GM03348 (cell line): ENCODE measurements around the gene IFNA4.
"Not testable (repeated sequence)": the region's sequence is repeated elsewhere in the genome, so short reads cannot be mapped to it uniquely, and the experiment has no call there.

Experiments
- DNase-seq: peaks from one replicate; pipeline ENCODE4 v3.0.0; 2012; ENCODE audit warnings: low spot score

IFNA4 gene

DNA sequence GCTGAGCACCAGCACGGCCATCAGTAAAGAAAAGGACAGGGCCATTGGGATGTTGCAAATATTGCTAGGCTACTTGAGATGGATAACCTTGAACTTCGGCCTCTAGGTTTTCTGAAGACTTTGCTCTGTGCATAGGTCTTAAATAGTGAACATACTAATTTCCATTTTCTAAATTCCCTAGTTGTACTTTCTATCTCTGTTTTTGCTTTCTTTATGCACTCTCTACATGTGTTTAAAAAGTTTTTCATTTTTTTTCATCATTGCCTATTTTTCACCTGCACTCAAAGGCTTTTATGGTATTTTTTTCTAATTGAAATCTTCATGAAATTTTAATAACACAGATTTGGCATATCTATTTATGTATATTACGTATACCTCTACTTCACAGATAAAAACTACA is at the start of gene IFNA4:
IFNA4 (minus strand) TSS at position 101 of the 400 bp plus-strand sequence; CDS start at position 45, 56 bp downstream.
- DNase-seq, result not testable (repeated sequence)

DNA sequence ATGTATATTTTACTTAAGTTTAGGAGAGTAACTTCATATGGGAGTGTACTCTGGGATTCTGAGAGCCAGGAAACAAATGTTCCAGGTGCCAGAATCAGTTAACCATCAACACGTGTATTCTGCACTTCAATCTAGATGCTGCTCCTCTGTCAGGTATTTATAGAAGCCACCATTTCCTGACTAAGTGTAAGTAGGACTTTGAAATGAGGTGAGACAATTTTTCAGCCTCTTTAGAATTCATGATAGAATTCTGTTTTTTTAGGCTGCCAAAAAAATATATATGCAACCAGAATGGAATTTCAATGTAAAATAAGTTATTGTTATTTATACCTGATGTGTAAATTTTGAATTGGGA is 49.0 kb upstream of the IFNA4 start:
- DNase-seq, result not testable (repeated sequence)

DNA sequence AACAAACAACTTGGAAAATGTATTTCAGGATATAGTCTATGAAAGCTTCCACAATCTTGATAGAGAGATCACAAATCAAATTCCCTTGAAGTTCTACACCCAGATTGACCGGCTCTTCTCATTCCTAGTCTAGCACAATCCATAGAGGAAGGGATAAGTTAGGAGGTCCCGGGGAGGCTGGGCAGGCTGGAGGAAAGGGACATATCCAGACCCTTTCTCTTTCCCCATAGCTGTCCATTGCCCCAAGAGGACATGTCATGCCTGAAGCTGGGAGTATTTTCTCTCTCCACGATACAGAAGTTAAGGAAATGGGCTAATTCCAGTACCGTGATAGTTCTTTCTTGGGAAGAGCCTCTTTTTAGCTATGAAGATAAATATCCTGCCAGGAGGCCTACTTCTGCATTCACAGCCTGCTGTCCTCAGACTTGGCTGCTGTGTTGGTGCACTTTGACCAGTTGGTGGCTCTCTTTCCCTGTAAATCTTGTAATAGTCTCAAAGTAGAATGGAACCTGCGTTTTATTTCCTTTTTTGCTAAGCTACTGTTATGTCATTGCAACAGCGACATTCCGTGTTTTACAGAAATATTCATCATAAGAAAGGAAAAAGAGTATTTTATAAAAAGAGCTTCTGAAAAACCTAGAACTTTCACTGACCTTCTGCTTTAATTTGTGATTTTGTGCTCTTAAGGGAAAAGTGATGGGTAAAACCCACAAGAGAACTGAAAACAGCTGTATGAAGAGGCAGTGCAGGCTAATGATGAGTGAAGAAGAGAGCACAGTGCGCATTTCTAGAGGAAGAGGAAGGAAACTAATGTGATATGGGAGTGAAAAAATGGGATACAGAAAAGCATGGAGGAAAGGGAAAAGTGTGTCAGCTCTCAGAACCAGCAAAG is 48.3 kb upstream of the IFNA4 start:
- peak; percentile 50 for DNase-seq

DNA sequence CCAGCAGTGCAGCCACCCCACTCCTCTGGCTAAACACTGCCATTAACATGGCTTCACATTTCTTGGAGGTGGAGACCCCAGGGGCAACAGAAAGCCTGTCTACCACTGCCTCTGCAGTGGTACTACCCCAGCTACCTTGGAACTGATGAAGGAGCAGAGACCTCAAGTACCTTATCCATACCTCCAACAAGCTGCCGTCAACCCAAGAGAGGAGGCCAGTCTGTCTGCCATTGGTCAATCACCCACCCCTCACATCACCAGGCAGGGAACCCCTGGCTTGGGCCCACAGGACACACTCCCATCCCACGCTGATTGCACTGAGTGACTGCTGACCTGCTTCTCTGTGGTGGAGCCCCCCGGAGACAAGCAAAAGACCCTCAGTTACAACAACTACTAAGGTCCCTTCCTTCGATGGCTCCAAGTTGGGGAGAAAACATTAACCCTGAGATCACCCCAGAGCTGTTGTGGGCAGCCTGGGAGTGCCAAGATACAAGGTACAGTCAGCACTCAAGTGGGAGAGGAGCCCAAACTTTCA is 46.8 kb upstream of the IFNA4 start:
- DNase-seq, result no peak

DNA sequence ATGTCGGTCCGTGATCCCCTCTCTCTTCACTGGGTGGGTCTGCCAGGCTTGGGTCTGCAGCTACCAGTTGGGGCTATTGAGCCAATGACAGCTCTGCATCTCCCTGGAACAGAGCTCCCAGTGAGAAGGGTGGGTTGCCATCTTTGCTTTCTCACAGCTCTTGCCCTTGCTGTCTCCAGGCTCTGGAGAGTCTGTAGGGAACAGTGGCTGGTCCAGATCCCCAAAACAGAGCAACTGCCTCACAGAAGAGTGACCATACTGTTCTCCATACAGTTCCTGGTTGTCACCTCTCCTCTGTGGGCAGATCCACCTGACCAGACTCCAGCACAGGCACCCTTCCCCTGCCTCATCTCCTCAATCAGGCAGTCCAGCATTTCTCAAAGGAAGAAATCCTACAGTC is 45.9 kb upstream of the IFNA4 start:
- DNase-seq, result no peak

DNA sequence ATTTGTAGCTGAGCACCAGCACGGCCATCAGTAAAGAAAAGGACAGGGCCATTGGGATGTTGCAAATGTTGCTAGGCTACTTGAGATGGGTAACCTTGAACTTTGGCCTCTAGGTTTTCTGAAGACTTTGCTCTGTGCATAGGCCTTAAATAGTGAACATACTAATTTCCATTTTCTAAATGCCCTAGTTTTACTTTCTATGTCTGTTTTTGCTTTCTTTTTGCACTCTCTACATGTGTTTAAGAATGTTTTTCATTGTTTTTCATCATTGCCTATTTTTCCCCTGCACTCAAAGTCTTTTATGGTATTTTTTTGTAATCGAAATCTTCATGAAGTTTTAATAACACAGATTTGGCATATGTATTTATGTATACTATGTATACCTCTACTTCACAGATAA is 40.7 kb upstream of the IFNA4 start, which contains the start of gene IFNA17:
IFNA17 (minus strand) TSS at position 101 of the 400 bp plus-strand sequence; CDS start at position 52, 49 bp downstream.
- no peak for DNase-seq

DNA sequence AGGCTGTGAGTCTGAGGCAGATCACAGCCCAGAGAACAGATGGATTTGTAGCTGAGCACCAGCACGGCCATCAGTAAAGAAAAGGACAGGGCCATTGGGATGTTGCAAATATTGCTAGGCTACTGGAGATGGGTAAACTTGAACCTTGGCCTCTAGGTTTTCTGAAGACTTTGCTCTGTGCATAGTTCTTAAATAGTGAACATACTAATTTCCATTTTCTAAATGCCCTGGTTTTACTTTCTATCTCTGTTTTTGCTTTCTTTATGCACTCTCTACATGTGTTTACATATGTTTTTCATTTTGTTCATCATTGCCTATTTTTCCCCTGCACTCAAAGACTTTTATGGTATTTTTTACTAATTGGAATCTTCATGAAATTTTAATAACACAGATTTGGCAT is 29.8 kb upstream of the IFNA4 start, which contains the start of gene IFNA16:
IFNA16 (minus strand) TSS at position 101 of the 400 bp plus-strand sequence; CDS start at position 95, 6 bp downstream.
- DNase-seq, result not testable (repeated sequence)

DNA sequence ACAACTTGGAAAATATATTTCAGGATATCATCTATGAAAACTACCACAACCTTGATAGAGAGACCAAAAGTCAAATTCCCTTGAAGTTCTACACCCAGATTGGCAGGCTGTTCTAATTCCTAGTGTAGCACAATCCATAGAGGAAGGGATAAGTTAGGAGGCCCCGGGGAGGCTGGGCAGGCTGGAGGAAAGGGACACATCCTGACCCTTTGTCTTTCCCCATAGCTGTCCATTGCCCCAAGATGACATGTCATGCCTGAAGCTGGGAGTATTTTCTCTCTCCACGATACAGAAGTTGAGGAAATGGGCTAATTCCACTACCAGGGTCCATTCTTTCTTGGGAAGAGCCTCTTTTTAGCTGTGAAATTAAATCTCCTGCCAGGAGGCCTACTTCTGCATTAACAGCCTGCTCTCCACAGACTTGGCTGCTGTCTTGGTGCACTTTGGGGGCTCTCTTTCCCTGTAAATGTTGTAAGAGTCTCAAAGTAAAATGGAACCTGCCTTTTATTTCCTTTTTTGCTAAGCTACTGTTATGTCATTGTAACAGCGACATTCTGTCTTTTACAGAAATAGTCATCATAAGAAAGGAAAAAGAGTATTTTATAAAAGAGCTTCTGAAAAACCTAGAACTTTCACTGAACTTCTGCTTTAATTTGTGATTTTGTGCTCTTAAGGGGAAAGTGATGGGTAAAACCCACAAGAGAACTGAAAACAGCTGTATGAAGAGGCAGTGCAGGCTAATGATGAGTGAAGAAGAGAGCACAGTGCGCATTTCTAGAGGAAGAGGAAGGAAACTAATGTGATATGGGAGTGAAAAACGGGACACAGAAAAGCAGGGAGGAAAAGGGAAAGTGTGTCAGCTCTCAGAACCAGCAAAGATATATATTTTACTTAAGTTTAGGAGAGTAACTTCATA is 26.3 kb upstream of the IFNA4 start:
- DNase-seq, result peak; percentile 12

DNA sequence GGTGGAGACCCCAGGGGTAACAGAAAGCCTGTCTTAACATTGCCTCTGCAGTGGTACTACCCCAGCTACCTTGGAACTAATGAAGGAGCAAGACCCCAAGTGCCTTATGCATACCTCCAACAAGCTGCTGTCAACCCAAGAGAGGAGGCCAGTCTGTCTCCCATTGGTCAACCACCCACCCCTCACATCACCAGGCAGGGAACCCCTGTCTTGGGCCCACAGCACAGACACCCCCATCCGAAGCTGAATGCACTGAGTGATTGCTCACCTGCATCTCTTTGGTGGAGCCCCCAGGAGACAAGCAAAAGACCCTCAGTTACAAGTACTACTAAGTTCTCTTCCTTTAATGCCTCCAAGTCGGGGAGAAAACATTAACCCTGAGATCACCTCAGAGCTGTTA is 24.8 kb upstream of the IFNA4 start:
- DNase-seq, result not testable (repeated sequence)

DNA sequence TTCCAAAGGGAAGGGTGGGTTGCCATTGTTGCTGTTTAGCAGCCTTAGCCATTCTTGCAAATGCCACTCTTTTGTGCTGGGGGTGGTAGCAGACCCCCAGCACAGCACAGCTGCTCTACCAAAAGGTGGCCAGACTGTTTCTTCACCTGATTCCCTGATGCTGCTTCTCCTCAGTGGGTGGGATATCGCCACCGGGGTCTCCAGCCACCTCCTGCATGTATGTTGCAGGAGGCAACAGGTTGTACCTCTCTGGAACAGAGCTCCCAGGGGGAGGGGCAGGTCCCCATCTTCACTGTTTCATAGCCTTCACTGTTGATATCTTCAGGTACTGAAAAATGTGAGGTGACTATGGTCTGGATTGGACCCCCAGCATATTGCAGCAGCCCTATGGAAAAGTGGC is 23.4 kb upstream of the IFNA4 start:
- DNase-seq, result not testable (repeated sequence)

DNA sequence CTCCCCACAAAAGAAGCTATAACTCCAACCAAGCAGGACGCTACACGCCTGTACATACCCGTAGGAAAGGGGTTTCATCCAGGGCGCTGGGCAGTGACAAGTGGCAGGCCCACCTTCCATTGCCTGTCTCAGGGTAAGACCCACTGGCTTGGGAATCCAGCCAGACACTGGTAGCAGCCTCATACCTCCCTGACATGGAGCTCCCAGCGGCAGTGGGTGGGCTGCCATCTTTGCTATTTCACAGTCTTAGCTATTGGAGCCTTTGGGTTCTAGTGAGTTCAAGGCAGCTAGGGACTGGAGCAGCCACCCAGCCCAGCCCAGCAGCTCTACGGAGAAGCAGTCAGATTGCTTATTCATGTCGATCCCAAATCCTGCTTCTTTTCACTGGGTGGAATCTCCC is 22.9 kb upstream of the IFNA4 start:
- DNase-seq, result no peak

DNA sequence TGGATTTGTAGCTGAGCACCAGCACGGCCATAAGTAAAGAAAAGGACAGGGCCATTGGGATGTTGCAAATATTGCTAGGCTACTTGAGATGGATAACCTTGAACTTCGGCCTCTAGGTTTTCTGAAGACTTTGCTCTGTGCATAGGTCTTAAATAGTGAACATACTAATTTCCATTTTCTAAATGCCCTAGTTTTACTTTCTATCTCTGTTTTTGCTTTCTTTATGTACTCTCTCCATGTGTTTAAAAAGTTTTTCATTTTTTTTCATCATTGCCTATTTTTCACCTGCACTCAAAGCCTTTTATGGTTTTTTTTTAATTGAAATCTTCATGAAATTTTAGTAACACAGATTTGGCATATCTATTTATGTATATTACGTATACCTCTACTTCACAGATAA is 19.7 kb upstream of the IFNA4 start, which contains the start of gene IFNA10:
IFNA10 (minus strand) TSS at position 101 of the 400 bp plus-strand sequence; CDS start at position 55, 46 bp downstream.
- not testable (repeated sequence) for DNase-seq

DNA sequence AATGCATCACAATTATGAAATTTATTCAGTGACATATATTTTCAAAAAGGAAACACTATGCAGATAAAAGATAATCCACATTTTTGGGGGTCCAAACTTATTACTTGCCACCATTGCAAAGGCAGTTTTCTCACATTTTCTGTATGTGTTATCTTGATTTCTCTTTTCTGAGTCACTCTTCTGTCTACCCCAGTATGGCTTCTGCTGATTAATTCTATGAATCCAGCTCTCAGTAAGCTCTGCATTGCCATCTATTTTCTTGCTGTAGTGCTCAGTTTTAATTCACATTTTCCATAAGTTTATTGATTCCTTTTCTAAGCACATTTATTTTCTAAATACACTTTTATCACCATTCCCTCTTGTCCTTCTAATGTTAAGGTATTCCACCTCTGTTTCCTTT is 17.8 kb upstream of the IFNA4 start:
- no peak for DNase-seq

DNA sequence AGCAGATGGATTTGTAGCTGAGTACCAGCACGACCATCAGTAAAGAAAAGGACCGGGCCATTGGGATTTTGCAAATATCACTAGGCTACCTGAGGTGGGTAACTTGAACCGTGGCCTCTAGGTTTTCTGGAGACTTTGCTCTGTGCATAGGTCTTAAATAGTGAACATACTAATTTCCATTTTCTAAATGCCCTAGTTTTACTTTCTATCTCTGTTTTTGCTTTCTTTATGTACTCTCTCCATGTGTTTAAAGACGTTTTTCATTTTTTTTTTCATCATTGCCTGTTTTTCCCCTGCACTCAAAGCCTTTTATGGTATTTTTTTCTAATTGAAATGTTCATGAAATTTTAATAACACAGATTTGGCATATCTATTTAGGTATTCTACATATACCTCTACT is 14.7 kb upstream of the IFNA4 start, which contains the start of gene IFNA7:
IFNA7 (minus strand) TSS at position 101 of the 400 bp plus-strand sequence; CDS start at position 61, 40 bp downstream.
- not testable (repeated sequence) for DNase-seq

DNA sequence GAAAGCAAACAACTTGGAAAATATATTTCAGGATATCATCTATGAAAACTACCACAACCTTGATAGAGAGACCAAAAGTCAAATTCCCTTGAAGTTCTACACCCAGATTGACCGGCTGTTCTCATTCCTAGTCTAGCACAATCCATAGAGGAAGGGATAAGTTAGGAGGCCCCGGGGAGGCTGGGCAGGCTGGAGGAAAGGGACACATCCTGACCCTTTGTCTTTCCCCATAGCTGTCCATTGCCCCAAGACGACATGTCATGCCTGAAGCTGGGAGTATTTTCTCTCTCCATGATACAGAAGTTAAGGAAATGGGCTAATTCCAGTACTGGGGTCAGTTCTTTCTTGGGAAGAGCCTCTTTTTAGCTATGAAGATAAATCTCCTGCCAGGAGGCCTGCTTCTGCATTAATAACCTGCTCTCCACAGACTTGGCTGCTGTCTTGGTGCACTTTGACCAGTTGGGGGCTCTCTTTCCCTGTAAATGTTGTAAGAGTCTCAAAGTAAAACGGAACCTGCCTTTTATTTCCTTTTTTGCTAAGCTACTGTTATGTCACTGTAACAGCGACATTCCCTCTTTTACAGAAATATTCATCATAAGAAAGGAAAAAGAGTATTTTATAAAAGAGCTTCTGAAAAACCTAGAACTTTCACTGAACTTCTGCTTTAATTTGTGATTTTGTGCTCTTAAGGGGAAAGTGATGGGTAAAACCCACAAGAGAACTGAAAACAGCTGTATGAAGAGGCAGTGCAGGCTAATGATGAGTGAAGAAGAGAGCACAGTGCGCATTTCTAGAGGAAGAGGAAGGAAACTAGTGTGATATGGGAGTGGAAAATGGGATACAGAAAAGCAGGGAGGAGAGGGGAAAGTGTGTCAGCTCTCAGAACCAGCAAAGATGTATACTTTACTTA is 7.7 kb upstream of the IFNA4 start:
- DNase-seq, result peak; percentile 8

DNA sequence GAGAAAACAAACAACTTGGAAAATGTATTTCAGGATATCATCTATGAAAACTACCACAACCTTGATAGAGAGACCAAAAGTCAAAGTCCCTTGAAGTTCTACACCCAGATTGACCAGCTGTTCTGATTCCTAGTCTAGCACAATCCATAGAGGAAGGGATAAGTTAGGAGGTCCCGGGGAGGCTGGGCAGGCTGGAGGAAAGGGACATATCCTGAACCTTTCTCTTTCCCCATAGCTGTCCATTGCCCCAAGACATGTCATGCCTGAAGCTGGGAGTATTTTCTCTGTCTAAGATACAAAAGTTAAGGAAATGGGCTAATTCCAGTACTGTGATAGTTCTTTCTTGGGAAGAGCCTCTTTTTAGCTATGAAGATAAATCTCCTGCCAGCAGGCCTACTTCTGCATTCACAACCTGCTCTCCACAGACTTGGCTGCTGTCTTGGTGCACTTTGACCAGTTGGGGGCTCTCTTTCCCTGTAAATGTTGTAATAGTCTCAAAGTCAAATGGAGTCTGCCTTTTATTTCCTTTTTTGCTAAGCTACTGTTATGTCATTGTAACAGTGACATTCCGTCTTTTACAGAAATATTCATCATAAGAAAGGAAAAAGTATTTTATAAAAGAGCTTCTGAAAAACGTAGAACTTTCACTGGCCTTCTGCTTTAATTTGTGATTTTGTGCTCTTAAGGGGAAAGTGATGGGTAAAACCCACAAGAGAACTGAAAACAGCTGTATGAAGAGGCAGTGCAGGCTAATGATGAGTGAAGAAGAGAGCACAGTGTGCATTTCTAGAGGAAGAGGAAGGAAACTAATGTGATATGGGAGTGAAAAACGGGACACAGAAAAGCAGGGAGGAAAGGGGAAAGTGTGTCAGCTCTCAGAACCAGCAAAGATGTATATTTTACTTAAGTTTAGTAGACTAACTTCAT is 4.3 kb downstream of the IFNA4 start:
- not testable (repeated sequence) for DNase-seq

DNA sequence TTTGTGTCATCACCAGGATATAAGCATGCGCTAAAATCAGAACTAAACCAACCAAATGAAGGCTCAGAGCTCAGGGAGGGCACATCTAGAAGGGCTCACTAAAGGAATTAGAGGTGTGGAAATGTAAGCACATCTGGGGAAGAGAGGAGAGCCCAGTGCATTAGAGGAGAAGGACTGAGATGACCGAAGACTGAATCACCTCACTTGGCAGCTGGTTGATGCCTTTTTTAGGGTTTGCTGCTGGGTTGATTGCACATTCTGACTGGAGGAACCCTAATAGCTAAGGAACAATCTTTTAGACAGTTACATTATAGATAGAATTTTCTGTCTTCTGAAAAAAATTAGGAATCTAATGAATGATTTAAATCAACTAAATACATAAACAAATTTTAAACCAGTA is 12.7 kb downstream of the IFNA4 start:
- DNase-seq, result no peak

DNA sequence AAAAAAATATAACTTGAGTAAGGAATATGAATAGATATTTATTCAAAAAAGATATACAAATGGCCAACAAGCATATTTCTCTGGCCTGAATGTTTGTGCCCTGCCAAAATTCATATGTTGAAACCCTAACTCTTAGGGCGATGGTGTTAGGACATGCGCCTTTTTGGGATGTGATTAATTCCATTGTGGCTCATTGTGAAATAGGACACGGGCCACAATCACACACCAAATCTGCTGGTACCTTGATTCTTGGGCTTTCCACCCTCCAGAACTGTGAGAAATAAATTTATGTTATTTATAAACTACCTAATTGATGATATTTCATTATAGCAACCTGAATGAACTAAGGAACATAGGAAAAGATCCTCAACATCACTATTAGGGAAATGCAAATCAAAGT is 15.2 kb downstream of the IFNA4 start:
- DNase-seq, result no peak

DNA sequence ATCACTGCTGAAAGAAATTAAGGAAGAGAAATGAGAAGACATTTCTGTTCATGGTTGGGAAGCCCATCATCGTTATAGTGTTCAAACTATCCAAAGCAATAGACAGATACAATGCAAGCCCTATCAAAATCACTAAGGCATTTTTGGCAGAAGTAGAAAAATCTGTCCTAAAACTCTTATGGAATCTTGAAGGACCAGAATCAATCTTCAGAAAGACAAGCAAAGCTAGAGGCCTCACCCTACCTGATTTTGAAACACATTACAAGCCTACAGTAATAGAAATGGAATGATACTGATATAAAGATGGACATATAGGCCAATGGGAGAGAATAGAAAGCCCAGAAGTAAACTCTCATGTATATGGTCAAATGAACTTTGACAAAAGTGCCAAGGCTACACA is 16.0 kb downstream of the IFNA4 start:
- no peak for DNase-seq

DNA sequence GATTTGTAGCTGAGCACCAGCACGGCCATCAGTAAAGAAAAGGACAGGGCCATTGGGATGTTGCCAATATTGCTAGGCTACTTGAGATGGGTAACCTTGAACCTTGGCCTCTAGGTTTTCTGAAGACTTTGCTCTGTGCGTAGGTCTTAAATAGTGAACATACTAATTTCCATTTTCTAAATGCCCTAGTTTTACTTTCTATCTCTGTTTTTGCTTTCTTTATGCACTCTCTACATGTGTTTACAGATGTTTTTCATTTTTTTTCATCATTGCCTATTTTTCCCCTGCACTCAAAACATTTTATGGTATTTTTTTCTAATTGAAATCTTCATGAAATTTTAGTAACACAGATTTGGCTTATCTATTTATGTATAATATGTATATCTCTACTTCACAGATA is 20.8 kb downstream of the IFNA4 start, which contains the start of gene IFNA21:
IFNA21 (minus strand) TSS at position 101 of the 400 bp plus-strand sequence; CDS start at position 53, 48 bp downstream.
- DNase-seq, result not testable (repeated sequence)
